Naive B cell (primary cell): ENCODE measurements around the gene SERPIND1. TPM values are rescaled to one million over a fixed set of nuclear protein-coding genes. Genes with fewer than 3 reads are reported as not detected.
"Not testable (repeated sequence)": the region's sequence is repeated elsewhere in the genome, so short reads cannot be mapped to it uniquely, and the experiment has no call there.

Experiments
- ATAC-seq, 2 donors: fragments of 150-1000 bp; cut with Tn5 transposase; 2 replicates each; pipeline ENCODE4 v1.10.0; 2021; ENCODE audit warnings: low read depth in 2 of 2, mild to moderate bottlenecking in 2 of 2, moderate library complexity in 2 of 2
- DNase-seq: peaks from one replicate; pipeline ENCODE4 v3.0.0; 2022
- H3K27ac Mint-ChIP-seq, 6 donors: one replicate each; pipeline ENCODE4 v1.8.0; 2020 to 2022; ENCODE audit warnings: mild to moderate bottlenecking in 6 of 6, mixed read lengths in 6 of 6, moderate library complexity in 5 of 6, inconsistent platforms in 2 of 6
- H3K27me3 Mint-ChIP-seq, 3 donors: one replicate each; pipeline ENCODE4 v1.8.0; 2021 to 2022; ENCODE audit warnings: mixed read lengths in 3 of 3, mild to moderate bottlenecking in 1 of 3
- H3K36me3 Mint-ChIP-seq, 2 donors: one replicate each; pipeline ENCODE4 v1.8.0; 2020 to 2022; ENCODE audit warnings: mixed read lengths in 2 of 2, inconsistent platforms in 1 of 2, mild to moderate bottlenecking in 1 of 2
- H3K4me1 Mint-ChIP-seq, 3 donors: one replicate each; pipeline ENCODE4 v1.8.0; 2020 to 2022; ENCODE audit warnings: mixed read lengths in 3 of 3, inconsistent platforms in 1 of 3, mild to moderate bottlenecking in 1 of 3, moderate library complexity in 1 of 3
- H3K4me3 Mint-ChIP-seq, 8 donors: one replicate each; pipeline ENCODE4 v1.8.0; 2020 to 2022; ENCODE audit warnings: mild to moderate bottlenecking in 8 of 8, mixed read lengths in 8 of 8, moderate library complexity in 8 of 8, inconsistent platforms in 2 of 8
- H3K9me3 Mint-ChIP-seq, 7 donors: one replicate each; pipeline ENCODE4 v1.8.0; 2020 to 2022; ENCODE audit warnings: mixed read lengths in 7 of 7, mild to moderate bottlenecking in 5 of 7, inconsistent platforms in 2 of 7, moderate library complexity in 1 of 7
- polyA plus RNA-seq, 6 donors: library from polyadenylated mRNA; unstranded; fragments of 300-500 nt; fragmentation: Illumina TruSeq; gene quantifications; one replicate each; pipeline ENCODE4 v1.2.3, GENCODE V29; 2021; ENCODE audit warnings: low read depth in 6 of 6

The SERPIND1 gene
- polyA plus RNA-seq, 6 donors from 2014 or later: 0.13 to 0.27 (median 0.24) TPM; not detected in 2

- ATAC-seq: no peak
- no peak for DNase-seq
- peak overlapping the region in 1 of 6 donors; percentile 83 for H3K27ac Mint-ChIP-seq
- no peaks in the 10 kb centered on the region for H3K9me3 Mint-ChIP-seq
- H3K4me1 Mint-ChIP-seq: no peaks in the 10 kb centered on the region
- H3K36me3 Mint-ChIP-seq: peaks cover 16 to 29% of the 10 kb centered on the region in 2 donors
- H3K4me3 Mint-ChIP-seq: no peak overlapping the region
- no peaks in the 10 kb centered on the region for H3K27me3 Mint-ChIP-seq
Measured at GRCh38 chr22:20825624-20826023, 51.7 kb downstream of the SERPIND1 start.

DNA sequence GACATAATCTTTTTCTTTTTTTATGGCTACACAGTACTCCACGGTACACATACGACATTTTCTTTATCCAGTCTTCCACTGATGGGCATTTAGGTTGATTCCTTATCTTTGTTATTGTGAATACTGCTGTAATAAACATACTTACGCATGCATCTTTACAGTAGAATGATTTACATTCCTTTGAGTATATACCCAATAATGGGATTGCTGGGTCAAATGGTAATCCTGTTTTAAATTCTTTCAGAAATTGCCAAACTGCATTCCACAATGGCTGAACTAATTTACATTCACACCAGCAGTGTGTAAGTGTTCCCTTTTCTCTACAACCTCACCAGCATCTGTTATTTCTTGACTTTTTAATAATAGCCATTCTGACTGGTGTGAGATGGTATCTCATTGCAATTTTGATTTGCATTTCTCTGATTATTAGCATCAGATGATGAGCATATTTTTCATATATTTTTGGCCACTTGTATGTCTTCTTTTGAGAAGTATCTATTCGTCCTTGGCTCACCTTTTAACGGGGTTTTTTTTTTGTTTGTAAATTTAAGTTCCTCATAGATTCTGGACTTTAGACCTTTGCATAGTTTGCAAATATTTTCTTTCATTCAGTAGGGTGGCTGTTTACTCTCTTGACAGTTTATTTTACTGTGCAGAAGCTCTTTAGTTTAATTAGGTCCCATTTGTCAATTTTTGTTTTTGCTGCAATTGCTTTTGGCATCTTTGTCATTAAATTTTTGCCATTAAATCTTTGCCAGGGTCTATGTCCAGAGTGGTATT, 52.6 kb downstream of the SERPIND1 start:
- H3K9me3 Mint-ChIP-seq, H3K4me1 Mint-ChIP-seq, H3K27ac Mint-ChIP-seq, DNase-seq, H3K27me3 Mint-ChIP-seq, H3K4me3 Mint-ChIP-seq, ATAC-seq: not testable (repeated sequence)
- H3K36me3 Mint-ChIP-seq: peaks cover 16 to 29% of the 10 kb centered on the region in 2 donors

GRCh38 chr22:20829491-20830134, 55.7 kb downstream of the SERPIND1 start:
- Mint-ChIP-seq H3K36me3 (peaks cover 24 to 30% of the 10 kb centered on the region in 2 donors), H3K4me1 (peaks cover 0 to 6% (median 4%) of the 10 kb centered on the region in 3 donors), H3K27ac (peak overlapping the region in 2 of 6 donors; percentile 51 to 60), H3K9me3 (no peaks in the 10 kb centered on the region), H3K27me3 (no peaks in the 10 kb centered on the region), H3K4me3 (no peak overlapping the region)
- ATAC-seq (no peak), DNase-seq (no peak)

GRCh38 chr22:20833225-20833665, 59.3 kb downstream of the SERPIND1 start:
- H3K27me3 Mint-ChIP-seq: no peaks in the 10 kb centered on the region
- ATAC-seq (no peak), DNase-seq (no peak)
- no peaks in the 10 kb centered on the region for H3K9me3 Mint-ChIP-seq
- H3K4me3 Mint-ChIP-seq: no peak overlapping the region
- H3K4me1 Mint-ChIP-seq: peaks cover 9 to 17% (median 15%) of the 10 kb centered on the region in 3 donors
- H3K36me3 Mint-ChIP-seq: peaks cover 24 to 25% of the 10 kb centered on the region in 2 donors
- no peak overlapping the region for H3K27ac Mint-ChIP-seq

GRCh38 chr22:20834206-20834605, 60.3 kb downstream of the SERPIND1 start:
- H3K9me3 Mint-ChIP-seq: no peaks in the 10 kb centered on the region
- H3K4me3 Mint-ChIP-seq: no peak overlapping the region
- ATAC-seq (no peak), DNase-seq (no peak)
- peak overlapping the region in 1 of 6 donors; percentile 7 for H3K27ac Mint-ChIP-seq
- no peaks in the 10 kb centered on the region for H3K27me3 Mint-ChIP-seq
- peaks cover 13 to 26% (median 22%) of the 10 kb centered on the region in 3 donors for H3K4me1 Mint-ChIP-seq
- H3K36me3 Mint-ChIP-seq: peaks cover 22% of the 10 kb centered on the region in 2 donors

GRCh38 chr22:20834725-20835124, 60.8 kb downstream of the SERPIND1 start:
- ATAC-seq: no peak
- Mint-ChIP-seq H3K36me3 (peaks cover 17% of the 10 kb centered on the region in 2 donors), H3K4me3 (no peak overlapping the region), H3K27ac (peak overlapping the region in 1 of 6 donors; percentile 79), H3K9me3 (no peaks in the 10 kb centered on the region), H3K27me3 (no peaks in the 10 kb centered on the region), H3K4me1 (peaks cover 13 to 31% (median 27%) of the 10 kb centered on the region in 3 donors)
- DNase-seq: no peak

Other genes starting within 250 kb of the SERPIND1 start
- gene PI4KA, start 84.7 kb downstream of the SERPIND1 start, polyA plus RNA-seq: 10 to 100 TPM; 25.6 to 68.3 (median 39.3) TPM
- 10 to 100 TPM; 15.1 to 24.1 (median 17.1) TPM for gene SNAP29, start 84.9 kb downstream of the SERPIND1 start, polyA plus RNA-seq
- 10 to 100 TPM; 42.6 to 60.7 (median 50.0) TPM for gene CRKL, start 143.3 kb downstream of the SERPIND1 start, polyA plus RNA-seq
- under 1 TPM in 2 of 6 donors, not detected in 4; 0.26 to 0.82 TPM for gene AIFM3, start 193.1 kb downstream of the SERPIND1 start, polyA plus RNA-seq
- 10 to 100 TPM in 2 of 6 donors, 1 to 10 TPM in 4; 3.6 to 15.0 (median 9.3) TPM for gene LZTR1, start 208.2 kb downstream of the SERPIND1 start, polyA plus RNA-seq
- 10 to 100 TPM; 36.6 to 43.6 (median 40.9) TPM for gene THAP7, start 228.0 kb downstream of the SERPIND1 start, polyA plus RNA-seq
- under 1 TPM in 1 of 6 donors, not detected in 5; 0.44 TPM for gene P2RX6, start 241.1 kb downstream of the SERPIND1 start, polyA plus RNA-seq